Adrenal gland (tissue), 12 donors: ENCODE measurements around the gene AMBRA1. TPM values are rescaled to one million over a fixed set of nuclear protein-coding genes. Genes with fewer than 3 reads are reported as not detected.

ENCODE experiments used
- DNase-seq, 7 donors: peaks; one replicate each; pipeline ENCODE4 v3.0.0-alpha.2; 2019 to 2020
- H3K27ac ChIP-seq, 5 donors: fragments of 200-600 bp; sonication (generic) in 4 of 5; 1 replicate in 3 of 5; 2 replicates in 2 of 5; pipeline versions ENCODE4 v1.5.1 to v1.8.0; 2016 to 2020; ENCODE audit warnings: mild to moderate bottlenecking in 1 of 5
- H3K27me3 ChIP-seq: fragments of 200-600 bp; 2 replicates; pipeline ENCODE4 v1.8.0; 2021
- H3K36me3 ChIP-seq, 2 donors: fragments of 200-600 bp; replicated peaks in 1 of 2; 1 replicate in 1 of 2; 2 replicates in 1 of 2; pipeline versions ENCODE4 v1.5.1 to v1.8.0; 2018 to 2022
- H3K4me1 ChIP-seq, 2 donors: fragments of 200-600 bp; replicated peaks in 1 of 2; 1 replicate in 1 of 2; 2 replicates in 1 of 2; pipeline versions ENCODE4 v1.5.1 to v1.8.0; 2018 to 2021
- H3K4me3 ChIP-seq, 4 donors: fragments of 200-600 bp; sonication (generic) in 3 of 4; one replicate each; pipeline ENCODE4 v1.5.1; 2016 to 2018
- H3K9me3 ChIP-seq, 3 donors: fragments of 200-600 bp; sonication (generic) in 1 of 3; replicated peaks in 1 of 3; 1 replicate in 2 of 3; 2 replicates in 1 of 3; pipeline versions ENCODE4 v1.5.1 to v1.8.0; 2016 to 2021
- POLR2A ChIP-seq, 2 donors: fragments of 450-650 bp; IDR thresholded peaks; one replicate each; pipeline ENCODE4 v1.6.1; 2017; ENCODE audit warnings: antibody characterized with exemption in 2 of 2, mild to moderate bottlenecking in 2 of 2, moderate library complexity in 1 of 2
- WGBS, 4 donors: extraction: QIAGEN DNeasy Blood & Tissue Kit in 2 of 4; methylation state at CpG; one replicate each; pipeline versions ENCODE4 v1.1.5 to v1.1.7; 2013 to 2017; 5-methylcytosine and 5-hydroxymethylcytosine counted together
- intact Hi-C, 2 donors: fragments of 100-400 bp; cut with DNase I; formaldehyde crosslinking; loops; one replicate each; pipeline versions ENCODE4 v1.14.1 to v1.15.0; 2022 to 2023
- polyA plus RNA-seq, 3 donors: library from polyadenylated mRNA; stranded (reverse); fragments of 200-250 nt in 2 of 3; fragments of 350-450 nt in 1 of 3; fragmentation: Illumina TruSeq in 1 of 3; extraction: RNeasy Lipid Tissue Mini Kit (QIAGEN cat#74804) in 1 of 3; gene quantifications; one replicate each; pipeline ENCODE4 v1.2.3, GENCODE V29; 2013 to 2014
- total RNA-seq, 9 donors: library from RNA; depleted of rRNA in 4 of 9; stranded (reverse); fragments of >200 nt in 4 of 9; fragments of 120-200 nt in 1 of 9; fragmentation: NEBNext Ultra II Directional in 1 of 9; extraction: Animal tissue kit (Norgen Biotek cat#: 25700) in 1 of 9; gene quantifications; one replicate each; pipeline versions ENCODE4 v1.1.0 to v1.2.4, GENCODE V29; 2013 to 2023
- TF ChIP-seq, protein P1 (sequence below), 6 experiments: fragments of 450-650 bp in 4 of 6; fragments of 200-600 bp in 2 of 6; sonication (generic) in 1 of 6; IDR thresholded peaks; 1 replicate in 5 of 6; 2 replicates in 1 of 6; pipeline versions ENCODE4 v1.5.1 to v1.8.0; 2016 to 2021; ENCODE audit warnings: antibody characterized with exemption in 6 of 6, mild to moderate bottlenecking in 2 of 6, moderate library complexity in 1 of 6
- donor health status: healthy with polysubstance abuse.
- donor health status: Bipolar disorder and iron deficiency.
- donor health status: DM: yes; HTN: yes; CAD: no.
- donor health status: DM: no; HTN: no; CAD: no.
- donor health status: DM: no; HTN: no; CAD: no.
- donor health status: DM: yes; HTN: yes; CAD: no.

Gene AMBRA1
- total and polyA plus RNA-seq, 12 donors, result 16.2 to 73.3 (median 49.7) TPM

DNA sequence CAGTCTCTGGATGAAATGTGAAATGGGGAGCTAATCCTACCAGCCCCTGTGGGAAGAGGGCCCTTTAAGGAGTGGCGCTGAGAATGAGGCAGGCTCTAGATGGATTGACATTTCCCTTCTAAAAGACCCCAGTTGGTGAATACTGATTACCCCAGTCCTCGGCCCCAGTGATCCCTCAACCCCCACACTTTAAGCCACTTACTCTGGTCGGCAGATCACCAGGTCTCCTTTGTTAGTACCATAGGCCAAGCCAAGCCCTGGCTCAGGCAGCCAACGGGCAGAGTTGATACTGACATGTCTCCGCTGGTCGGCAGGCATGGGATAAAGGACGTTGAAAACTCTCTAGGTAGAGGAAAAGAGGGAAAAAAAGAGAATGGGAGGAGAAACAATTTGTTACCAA, 176.1 kb downstream of the AMBRA1 start:
- no peaks in the 10 kb centered on the region for H3K9me3 ChIP-seq
- intact Hi-C loops, result no loop called here
- WGBS, 4 donors, result 84 to 90% (median 88%) methylated on average over 7 of the region's 7 CpGs
- no peak for TF ChIP-seq POLR2A (IDR thresholded peaks at IDR 0.05)
- TF ChIP-seq, protein P1, sequence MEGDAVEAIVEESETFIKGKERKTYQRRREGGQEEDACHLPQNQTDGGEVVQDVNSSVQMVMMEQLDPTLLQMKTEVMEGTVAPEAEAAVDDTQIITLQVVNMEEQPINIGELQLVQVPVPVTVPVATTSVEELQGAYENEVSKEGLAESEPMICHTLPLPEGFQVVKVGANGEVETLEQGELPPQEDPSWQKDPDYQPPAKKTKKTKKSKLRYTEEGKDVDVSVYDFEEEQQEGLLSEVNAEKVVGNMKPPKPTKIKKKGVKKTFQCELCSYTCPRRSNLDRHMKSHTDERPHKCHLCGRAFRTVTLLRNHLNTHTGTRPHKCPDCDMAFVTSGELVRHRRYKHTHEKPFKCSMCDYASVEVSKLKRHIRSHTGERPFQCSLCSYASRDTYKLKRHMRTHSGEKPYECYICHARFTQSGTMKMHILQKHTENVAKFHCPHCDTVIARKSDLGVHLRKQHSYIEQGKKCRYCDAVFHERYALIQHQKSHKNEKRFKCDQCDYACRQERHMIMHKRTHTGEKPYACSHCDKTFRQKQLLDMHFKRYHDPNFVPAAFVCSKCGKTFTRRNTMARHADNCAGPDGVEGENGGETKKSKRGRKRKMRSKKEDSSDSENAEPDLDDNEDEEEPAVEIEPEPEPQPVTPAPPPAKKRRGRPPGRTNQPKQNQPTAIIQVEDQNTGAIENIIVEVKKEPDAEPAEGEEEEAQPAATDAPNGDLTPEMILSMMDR (IDR thresholded peaks at IDR 0.05), result no peak
- H3K4me1 ChIP-seq, result no peaks in the 10 kb centered on the region
- no peaks in the 10 kb centered on the region for H3K27me3 ChIP-seq
- no peak overlapping the region for H3K27ac ChIP-seq
- peaks cover 0 to 29% of the 10 kb centered on the region in 2 donors for H3K36me3 ChIP-seq
- no peak overlapping the region for H3K4me3 ChIP-seq
- peak in 1 of 7 donors; percentile 47 for DNase-seq

DNA sequence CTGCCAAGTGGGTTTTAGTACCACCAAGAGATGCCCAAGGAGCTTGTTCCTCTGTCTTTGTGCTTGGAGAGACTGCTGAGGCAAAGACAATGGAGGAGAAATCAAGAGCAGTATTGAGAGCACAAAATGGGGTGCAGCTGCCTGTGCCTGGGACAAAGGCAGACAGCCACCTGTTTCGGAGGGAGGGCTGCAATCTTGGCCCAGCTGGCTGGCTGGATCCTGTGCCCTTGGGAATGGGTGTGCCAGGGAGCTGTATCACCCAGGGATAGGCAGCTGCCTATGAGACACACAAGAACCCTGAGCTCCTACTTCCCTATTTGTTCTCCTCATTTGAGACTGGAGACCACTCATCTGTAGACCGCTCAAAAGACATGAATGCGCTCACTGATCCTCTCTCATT, 178.9 kb downstream of the AMBRA1 start:
- Histone ChIP-seq H3K36me3 (peaks cover 0 to 22% of the 10 kb centered on the region in 2 donors), H3K27me3 (no peaks in the 10 kb centered on the region), H3K9me3 (no peaks in the 10 kb centered on the region), H3K4me1 (no peaks in the 10 kb centered on the region), H3K27ac (no peak overlapping the region), H3K4me3 (no peak overlapping the region)
- DNase-seq, result no peak
- WGBS, 4 donors, result 61 to 65% (median 63%) methylated on average over 3 of the region's 3 CpGs
- intact Hi-C loops, result no loop called here
- TF ChIP-seq POLR2A (IDR thresholded peaks at IDR 0.05), result no peak
- TF ChIP-seq, protein P1 (IDR thresholded peaks at IDR 0.05), result no peak

GRCh38 chr11:46414466-46414796, 179.4 kb downstream of the AMBRA1 start:
- H3K4me1 ChIP-seq, result no peaks in the 10 kb centered on the region
- WGBS, 4 donors, result 95 to 100% (median 96%) methylated on average over 3 to 5 of the region's 5 CpGs
- H3K27ac ChIP-seq, result no peak overlapping the region
- TF ChIP-seq, protein P1 (IDR thresholded peaks at IDR 0.05), result no peak
- no peak for TF ChIP-seq POLR2A (IDR thresholded peaks at IDR 0.05)
- peaks cover 0 to 26% of the 10 kb centered on the region in 2 donors for H3K36me3 ChIP-seq
- DNase-seq, result no peak
- H3K27me3 ChIP-seq, result no peaks in the 10 kb centered on the region
- H3K9me3 ChIP-seq, result no peaks in the 10 kb centered on the region
- H3K4me3 ChIP-seq, result no peak overlapping the region
- intact Hi-C loops, result no loop called here

DNA sequence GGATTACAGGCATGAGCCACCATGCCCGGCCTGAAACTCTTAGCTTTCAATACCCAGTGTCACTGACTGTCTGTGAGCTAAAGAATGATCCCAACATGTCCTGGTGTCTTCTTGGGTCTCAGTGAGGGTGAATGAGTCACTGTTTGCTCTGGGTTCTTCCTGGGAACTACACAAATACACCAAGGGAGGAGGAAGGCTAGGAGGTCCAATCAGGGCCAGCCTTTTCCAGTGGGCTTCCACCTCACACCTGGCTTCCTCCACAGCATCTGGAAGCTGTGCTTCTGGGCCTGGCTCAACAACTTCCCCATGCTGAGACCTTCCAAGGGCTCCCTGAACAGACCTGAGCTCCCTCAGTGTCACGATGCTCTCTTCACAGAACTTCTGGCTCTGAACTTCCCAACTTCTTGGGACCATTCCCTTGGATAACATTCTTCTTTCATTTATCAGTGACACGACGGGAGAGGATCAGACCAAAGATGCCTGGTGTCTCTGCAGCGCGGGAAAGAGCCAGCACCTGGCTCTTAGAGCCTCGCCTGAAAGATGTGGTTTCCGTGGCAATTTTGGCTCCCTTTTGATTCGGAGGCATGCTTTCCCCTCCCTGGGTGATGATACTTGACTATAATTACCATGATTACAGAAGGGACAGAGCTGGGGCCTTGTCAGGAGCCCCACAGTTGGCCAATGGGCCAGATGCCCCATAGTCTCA, 179.9 kb downstream of the AMBRA1 start:
- Histone ChIP-seq H3K4me3 (no peak overlapping the region), H3K9me3 (no peaks in the 10 kb centered on the region), H3K4me1 (no peaks in the 10 kb centered on the region), H3K27ac (no peak overlapping the region), H3K36me3 (peaks cover 0 to 31% of the 10 kb centered on the region in 2 donors), H3K27me3 (no peaks in the 10 kb centered on the region)
- TF ChIP-seq, protein P1 (IDR thresholded peaks at IDR 0.05), result no peak
- no peak for TF ChIP-seq POLR2A (IDR thresholded peaks at IDR 0.05)
- 94 to 99% (median 95%) methylated on average over 9 of the region's 9 CpGs for WGBS, 4 donors
- DNase-seq, result no peak
- intact Hi-C loops, result no loop called here
